HepG2 (cell line): ENCODE results near the gene AP3B1. TPM values are rescaled to one million over a fixed set of nuclear protein-coding genes. Genes with fewer than 3 reads are reported as not detected.

ENCODE experiments used
- ATAC-seq: fragments of 200-7000 bp; cut with Tn5 transposase; 3 replicates; pipeline ENCODE4 v1.9.1; 2020; ENCODE audit warnings: mild to moderate bottlenecking, moderate library complexity
- BruUV-seq: library from RNA; stranded (reverse); fragments of 400-500 nt; replicated peaks from 2 replicates; lab custom pipeline; 2021; lab: Mats Ljungman, UMichigan
- CTCF ChIA-PET: fragments of 300-600 bp; formaldehyde crosslinking; extraction: SDS; loops from one replicate; lab custom pipeline; 2021; ENCODE audit warnings: low total read pairs, inconsistent platforms, low intra/inter-chr PET ratio; lab: Yijun Ruan, JAX
- POLR2A ChIA-PET: fragments of 350-600 bp; sonication (Branson Sonifier 250); formaldehyde crosslinking; loops from one replicate; lab custom pipeline; 2020; ENCODE audit warnings: antibody characterized with exemption, inconsistent platforms; lab: Yijun Ruan, JAX
- DNase-seq: peaks from one replicate; pipeline ENCODE4 v3.0.0-alpha.2; 2015; ENCODE audit warnings: low spot score
- FAIRE-seq: peaks from 3 replicates; lab custom pipeline; 2011; peaks lifted over from hg19 to GRCh38; lab: Jason Lieb, UNC
- H2AFZ ChIP-seq: one replicate; pipeline ENCODE4 v1.6.1; 2011; ENCODE audit warnings: low read length, inconsistent platforms
- H3K27ac ChIP-seq: fragments of 300-600 bp; 3 replicates; pipeline ENCODE4 v1.8.0; 2011; ENCODE audit warnings: mixed run types, mild to moderate bottlenecking, mixed read lengths, low read length, inconsistent platforms; ENCODE audit not compliant: insufficient read depth; ENCODE audit errors: extremely low read length
- H3K27me3 ChIP-seq, 2 experiments: fragments of 200-600 bp in 1 of 2; 2 replicates in 1 of 2; 3 replicates in 1 of 2; pipeline versions ENCODE4 v1.6.0 to v1.8.0; 2011; ENCODE audit warnings: low read length in 2 of 2, mild to moderate bottlenecking in 2 of 2, moderate library complexity in 2 of 2, inconsistent platforms in 1 of 2; ENCODE audit not compliant: insufficient read depth in 2 of 2, control insufficient read depth in 1 of 2
- H3K36me3 ChIP-seq, 2 experiments: fragments of 200-600 bp in 1 of 2; replicated peaks in 1 of 2; 2 replicates in 1 of 2; 3 replicates in 1 of 2; pipeline versions ENCODE4 v1.5.1 to v1.8.0; 2011; ENCODE audit warnings: low read length in 2 of 2, inconsistent platforms in 1 of 2; ENCODE audit not compliant: insufficient read depth in 2 of 2, control insufficient read depth in 1 of 2
- H3K4me1 ChIP-seq: 2 replicates; pipeline ENCODE4 v1.5.1; 2012; ENCODE audit warnings: low read length, inconsistent platforms; ENCODE audit not compliant: insufficient read depth
- H3K4me2 ChIP-seq: 2 replicates; pipeline ENCODE4 v1.6.0; 2011; ENCODE audit warnings: low read depth, low read length, inconsistent platforms
- H3K4me3 ChIP-seq, 3 experiments: fragments of 200-600 bp in 1 of 3; sonication (generic), shearing (Covaris generic) in 1 of 3; replicated peaks in 1 of 3; 2 replicates each; pipeline ENCODE4 v1.5.1; 2011 to 2016; ENCODE audit warnings: low read length in 3 of 3, inconsistent platforms in 2 of 3, low read depth in 2 of 3, mild to moderate bottlenecking in 2 of 3, control low read depth in 1 of 3, mixed read lengths in 1 of 3; ENCODE audit not compliant: insufficient read depth in 1 of 3
- H3K79me2 ChIP-seq: one replicate; pipeline ENCODE4 v1.6.1; 2011; ENCODE audit warnings: low read length, inconsistent platforms; ENCODE audit not compliant: insufficient read depth
- H3K9ac ChIP-seq: 2 replicates; pipeline ENCODE4 v1.6.0; 2011; ENCODE audit warnings: mild to moderate bottlenecking, low read depth, low read length, inconsistent platforms; ENCODE audit not compliant: insufficient read depth
- H3K9me3 ChIP-seq: 2 replicates; pipeline ENCODE4 v1.5.1; 2012; ENCODE audit warnings: mild to moderate bottlenecking, low read length
- H4K20me1 ChIP-seq: 2 replicates; pipeline ENCODE4 v1.6.0; 2011; ENCODE audit warnings: inconsistent platforms, mild to moderate bottlenecking, low read length, moderate library complexity; ENCODE audit not compliant: insufficient read depth
- AFF4 ChIP-seq: sonication (generic); formaldehyde crosslinking; IDR thresholded peaks from 2 replicates; pipeline ENCODE4 v1.4.0; 2020; ENCODE audit warnings: missing genetic modification reagents
- ELF4 ChIP-seq: sonication (generic); formaldehyde crosslinking; IDR thresholded peaks from 2 replicates; pipeline ENCODE4 v1.5.0; 2020; ENCODE audit warnings: missing genetic modification reagents, mild to moderate bottlenecking, moderate library complexity, borderline replicate concordance
- GFI1 ChIP-seq: sonication (generic); formaldehyde crosslinking; IDR thresholded peaks from 2 replicates; pipeline ENCODE4 v1.5.0; 2020; ENCODE audit warnings: missing genetic modification reagents, mild to moderate bottlenecking, borderline replicate concordance
- KAT7 ChIP-seq: IDR thresholded peaks from 2 replicates; pipeline ENCODE4 v1.6.1; 2018; ENCODE audit warnings: borderline replicate concordance, missing compliant biosample characterization
- RXRA ChIP-seq: sonication (generic); formaldehyde crosslinking; IDR thresholded peaks from 2 replicates; pipeline ENCODE4 v1.5.1; 2020; ENCODE audit warnings: missing genetic modification reagents
- SMARCE1 ChIP-seq: fragments of 450-650 bp; IDR thresholded peaks from 2 replicates; pipeline ENCODE4 v1.6.1; 2017; ENCODE audit warnings: borderline replicate concordance
- SNAPC2 ChIP-seq: sonication (generic); formaldehyde crosslinking; IDR thresholded peaks from 2 replicates; pipeline ENCODE4 v1.8.1; 2022; ENCODE audit warnings: mild to moderate bottlenecking, missing genetic modification reagents
- ZNF556 ChIP-seq: sonication (generic); formaldehyde crosslinking; IDR thresholded peaks from 2 replicates; pipeline ENCODE4 v1.4.0; 2020; ENCODE audit warnings: mild to moderate bottlenecking, missing genetic modification reagents, borderline replicate concordance
- ZNF788 ChIP-seq: sonication (generic); formaldehyde crosslinking; IDR thresholded peaks from 2 replicates; pipeline ENCODE4 v1.5.0; 2020; ENCODE audit warnings: mild to moderate bottlenecking, missing genetic modification reagents, borderline replicate concordance
- ZUFSP ChIP-seq: sonication (generic); formaldehyde crosslinking; IDR thresholded peaks from 2 replicates; pipeline ENCODE4 v1.9.0; 2021; ENCODE audit warnings: missing genetic modification reagents, mild to moderate bottlenecking, borderline replicate concordance
- WGBS: methylation state at CpG from one replicate; pipeline ENCODE4 v1.1.6; 2017; ENCODE audit warnings: low lambda C conversion rate; 5-methylcytosine and 5-hydroxymethylcytosine counted together
- in situ Hi-C: cut with HindIII; loops from 2 replicates; pipeline ENCODE4 v1.10.0; 2017; ENCODE audit warnings: low pct_unique_long_range_greater_than_20kb; ENCODE audit not compliant: extremely low pct_ligation_motif_present
- intact Hi-C: fragments of 100-400 bp; cut with micrococcal nuclease; formaldehyde crosslinking; loops from one replicate; pipeline ENCODE4 v1.10.0; 2022; ENCODE audit not compliant: unreplicated experiment
- polyA plus RNA-seq, 8 experiments: library from polyadenylated mRNA; depleted of rRNA in 3 of 8; stranded (reverse) in 7 of 8; unstranded in 1 of 8; fragments of >200 nt; fragmentation: Illumina TruSeq in 4 of 8; extraction: Trizol in 4 of 8; gene quantifications; 2 replicates each; pipeline versions ENCODE4 v1.2.1 to v1.2.3, GENCODE V29; 2011 to 2016; ENCODE audit warnings: low read depth in 4 of 8, missing spikeins in 1 of 8, mixed read lengths in 1 of 8; ENCODE audit not compliant: insufficient read depth in 1 of 8
- total RNA-seq, 5 experiments: library from RNA; depleted of rRNA; stranded (reverse); fragments of >200 nt; fragmentation: Illumina TruSeq; extraction: Trizol; gene quantifications; 2 replicates each; pipeline ENCODE4 v1.2.3, GENCODE V29; 2016; ENCODE audit warnings: low read depth in 1 of 5
- TF ChIP-seq, protein P1 (sequence below): sonication (generic); formaldehyde crosslinking; IDR thresholded peaks from 2 replicates; pipeline ENCODE4 v1.8.0; 2022; ENCODE audit warnings: mild to moderate bottlenecking, missing genetic modification reagents; ENCODE audit not compliant: insufficient replicate concordance
- TF ChIP-seq, protein P2 (sequence below): sonication (generic); formaldehyde crosslinking; IDR thresholded peaks from 2 replicates; pipeline ENCODE4 v1.4.0; 2020; ENCODE audit warnings: missing genetic modification reagents

The AP3B1 gene
- total and polyA plus RNA-seq, 2 of the 13 experiments (the other 11 are each of a cell fraction or from before 2014, with no cell fraction given) = 37.7 to 51.2 TPM

GRCh38 chr5:78007233-78007632 is 287.3 kb downstream of the AP3B1 start (continued):
- TF ChIP-seq, protein P1, sequence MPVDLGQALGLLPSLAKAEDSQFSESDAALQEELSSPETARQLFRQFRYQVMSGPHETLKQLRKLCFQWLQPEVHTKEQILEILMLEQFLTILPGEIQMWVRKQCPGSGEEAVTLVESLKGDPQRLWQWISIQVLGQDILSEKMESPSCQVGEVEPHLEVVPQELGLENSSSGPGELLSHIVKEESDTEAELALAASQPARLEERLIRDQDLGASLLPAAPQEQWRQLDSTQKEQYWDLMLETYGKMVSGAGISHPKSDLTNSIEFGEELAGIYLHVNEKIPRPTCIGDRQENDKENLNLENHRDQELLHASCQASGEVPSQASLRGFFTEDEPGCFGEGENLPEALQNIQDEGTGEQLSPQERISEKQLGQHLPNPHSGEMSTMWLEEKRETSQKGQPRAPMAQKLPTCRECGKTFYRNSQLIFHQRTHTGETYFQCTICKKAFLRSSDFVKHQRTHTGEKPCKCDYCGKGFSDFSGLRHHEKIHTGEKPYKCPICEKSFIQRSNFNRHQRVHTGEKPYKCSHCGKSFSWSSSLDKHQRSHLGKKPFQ (CRISPR knock-in tag) = no peak
- TF ChIP-seq RXRA (CRISPR knock-in tag) = no peak

- no peak overlapping the region for H3K27ac ChIP-seq
- POLR2A ChIA-PET = no interaction called here
- FAIRE-seq = no peak
- TF ChIP-seq GFI1 (CRISPR knock-in tag) (no peak), ZNF788 (no peak), ELF4 (CRISPR knock-in tag) (no peak), ZNF556 (CRISPR knock-in tag) (no peak), SNAPC2 (CRISPR knock-in tag) (no peak), SMARCE1 (no peak), ZUFSP (CRISPR knock-in tag) (no peak), KAT7 (CRISPR knock-in tag) (no peak), AFF4 (CRISPR knock-in tag) (no peak)
- TF ChIP-seq, protein P2, sequence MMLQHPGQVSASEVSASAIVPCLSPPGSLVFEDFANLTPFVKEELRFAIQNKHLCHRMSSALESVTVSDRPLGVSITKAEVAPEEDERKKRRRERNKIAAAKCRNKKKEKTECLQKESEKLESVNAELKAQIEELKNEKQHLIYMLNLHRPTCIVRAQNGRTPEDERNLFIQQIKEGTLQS (CRISPR knock-in tag) = no peak
Observed at GRCh38 chr5:78006449-78006848, 288.0 kb downstream of the AP3B1 start.

More at GRCh38 chr5:78006449-78006848, 288.0 kb downstream of the AP3B1 start:
- 98% methylated on average over 7 of the region's 7 CpGs for WGBS
- intact Hi-C loops (loop anchor here (10.0 kb wide), 1 partner anchor 232 kb away; the partner anchor contains the start of gene TBCA), in situ Hi-C loops (no loop called here)
- no peak overlapping the region for H2AFZ ChIP-seq
- peaks cover 2 to 5% of the 10 kb centered on the region in 2 experiments; a peak in 2 of 5 replicates for H3K36me3 ChIP-seq
- H3K9me3 ChIP-seq = no peaks in the 10 kb centered on the region
- H4K20me1 ChIP-seq = no peaks in the 10 kb centered on the region
- peaks cover 18% of the 10 kb centered on the region; the same call in 1 of the 2 replicates for H3K4me1 ChIP-seq
- no TSS peak for BruUV-seq
- H3K79me2 ChIP-seq = no peaks in the 10 kb centered on the region
- no peak for DNase-seq
- ATAC-seq = no peak
- no peak overlapping the region for H3K4me2 ChIP-seq
- no peaks in the 10 kb centered on the region for H3K27me3 ChIP-seq
- H3K9ac ChIP-seq = no peak overlapping the region
- CTCF ChIA-PET = no interaction called here
- H3K4me3 ChIP-seq = no peak overlapping the region
